HG03442 (cell line): ENCODE data around the gene ABCC8.

Source experiments
- ATAC-seq: cut with Tn5 transposase; IDR thresholded peaks from one replicate; pipeline ENCODE4 v1.9.1; 2021; ENCODE audit warnings: mild to moderate bottlenecking, moderate library complexity; ENCODE audit not compliant: unreplicated experiment

ABCC8 gene

DNA sequence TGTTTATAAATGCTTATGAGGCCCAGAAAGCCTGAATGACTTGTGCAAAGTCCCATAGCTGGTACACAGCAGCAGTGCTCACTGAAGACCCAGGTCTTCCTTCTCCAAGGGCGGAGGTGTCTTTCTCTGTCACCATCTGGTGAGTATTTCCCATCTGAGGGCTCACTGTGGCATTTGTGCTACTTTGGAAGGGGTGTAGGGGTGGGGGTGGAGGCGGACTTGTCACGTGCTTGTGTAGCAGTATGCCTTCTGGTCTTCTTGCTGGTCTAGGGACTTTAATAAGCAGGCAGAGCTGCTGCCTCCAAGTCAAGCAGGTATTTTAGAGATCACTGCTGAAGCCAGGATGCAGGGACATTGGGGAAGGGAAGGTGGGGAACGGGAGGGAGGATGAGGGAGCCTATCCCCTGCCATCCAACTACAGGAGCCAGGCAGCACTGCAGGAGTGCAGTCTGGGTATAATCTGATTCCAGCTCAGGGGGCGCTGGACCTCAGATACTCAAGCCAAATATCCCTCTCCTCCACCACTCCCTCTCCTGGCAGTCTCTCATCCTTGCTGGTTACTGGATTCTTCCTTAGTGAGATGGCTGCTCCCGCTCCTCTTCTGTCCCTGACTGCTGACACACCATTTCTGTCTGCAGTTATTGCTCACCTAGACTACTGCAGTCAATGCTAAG is 3.4 kb downstream of the ABCC8 start:
- no peak for ATAC-seq

DNA sequence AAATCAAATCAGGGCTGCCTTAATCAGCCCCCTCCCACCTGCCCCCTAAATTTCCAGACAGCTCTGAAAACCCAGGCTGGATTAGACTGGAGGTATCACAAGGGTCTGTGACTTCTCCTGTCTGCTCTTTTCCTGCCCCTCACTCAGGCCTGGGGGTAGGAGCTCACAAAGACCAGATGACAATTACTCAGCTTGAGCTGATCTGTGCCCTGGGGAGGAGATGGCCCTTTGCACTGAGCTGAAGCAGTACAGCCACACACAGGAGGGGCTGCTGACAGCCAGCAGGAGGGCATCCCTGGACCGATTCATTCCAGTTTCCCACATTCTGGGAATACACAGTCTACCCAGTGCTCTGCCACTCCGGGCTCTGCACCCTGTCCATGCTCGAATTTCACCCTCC is 4.2 kb downstream of the ABCC8 start:
- ATAC-seq: no peak

DNA sequence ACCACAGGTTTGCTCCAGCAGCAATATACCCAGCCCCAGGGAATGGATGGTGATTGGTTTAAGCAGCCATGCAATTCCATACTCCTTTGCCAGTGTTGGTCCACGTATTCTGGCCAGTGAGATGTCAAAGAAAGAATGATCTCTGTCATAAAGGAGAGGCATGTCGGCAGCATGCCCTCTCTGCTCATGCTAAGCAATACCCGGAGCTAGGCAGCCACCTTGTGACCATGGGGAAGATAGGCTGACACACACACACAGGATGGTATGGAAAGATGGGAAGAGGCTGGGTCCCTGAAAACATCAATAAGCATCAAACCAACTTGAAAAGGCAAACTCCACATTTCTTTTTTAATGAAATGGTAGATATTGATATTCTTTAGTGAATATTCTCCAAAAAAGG is 5.1 kb downstream of the ABCC8 start:
- ATAC-seq: no peak

DNA sequence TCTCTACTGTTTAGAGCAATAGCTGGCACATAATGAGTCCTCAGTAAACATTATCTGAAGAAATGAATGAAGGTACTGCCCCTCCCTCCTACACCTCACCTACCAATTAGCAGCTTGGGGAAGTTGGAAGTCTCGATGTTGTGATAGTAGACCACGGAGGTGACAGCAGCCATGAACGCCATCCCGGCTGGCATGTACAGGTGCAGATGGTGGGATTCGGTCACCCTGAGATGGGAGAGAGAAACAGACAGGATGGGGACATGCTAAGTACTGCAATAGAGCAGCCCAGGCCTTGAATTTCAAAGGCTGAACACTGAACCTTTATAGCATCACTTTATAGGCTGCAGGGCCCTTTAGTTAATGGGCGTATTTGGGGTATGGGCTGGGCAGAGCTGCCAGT is 6.6 kb downstream of the ABCC8 start:
- ATAC-seq: no peak

DNA sequence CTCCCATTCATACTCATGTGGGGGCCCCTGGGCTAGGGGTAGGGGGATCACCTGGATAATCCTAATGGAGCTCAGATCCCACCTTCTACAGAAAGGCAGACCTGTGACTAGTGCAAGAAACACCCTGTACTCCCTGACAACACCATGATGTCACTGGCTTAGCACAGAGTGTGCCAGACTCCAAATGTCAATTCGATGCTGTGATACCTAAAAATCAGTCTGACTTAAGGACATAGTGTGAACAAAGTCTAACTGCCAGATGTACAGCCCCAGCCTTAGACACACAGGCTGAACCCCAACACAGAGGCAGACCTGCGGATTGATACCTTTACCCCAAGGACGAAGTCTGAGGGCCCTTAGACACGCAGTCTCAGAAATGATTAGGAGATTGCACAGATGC is 8.5 kb downstream of the ABCC8 start:
- ATAC-seq: no peak

DNA sequence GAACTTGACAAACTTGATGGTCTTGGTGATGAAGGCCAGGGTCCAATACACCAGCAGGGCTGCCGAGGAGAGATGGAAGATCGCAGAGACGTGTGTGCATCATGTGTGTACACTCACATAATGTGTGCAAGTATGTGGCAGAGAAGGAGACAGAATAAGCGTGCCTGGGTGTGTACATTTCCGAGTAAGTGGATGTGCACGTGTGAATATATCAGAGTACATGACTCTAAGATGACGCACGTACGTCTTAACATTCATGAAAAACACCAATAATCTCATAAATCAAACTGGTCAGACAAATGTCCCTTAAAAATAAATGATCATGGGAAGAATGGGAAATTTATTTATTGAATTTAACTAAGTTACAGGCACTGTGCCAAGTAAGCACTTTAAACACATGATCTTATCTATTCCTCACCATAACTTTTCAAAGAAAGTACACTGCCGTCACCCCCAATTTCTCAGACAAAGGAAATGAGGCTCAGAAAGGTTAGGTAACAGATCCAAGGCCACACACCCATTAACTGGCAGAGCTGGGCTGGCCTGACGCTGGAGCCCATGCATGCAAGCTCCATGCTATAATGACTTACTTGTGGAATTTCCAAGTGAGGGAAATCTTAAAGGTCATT is 13.0 kb downstream of the ABCC8 start:
- ATAC-seq: no peak

DNA sequence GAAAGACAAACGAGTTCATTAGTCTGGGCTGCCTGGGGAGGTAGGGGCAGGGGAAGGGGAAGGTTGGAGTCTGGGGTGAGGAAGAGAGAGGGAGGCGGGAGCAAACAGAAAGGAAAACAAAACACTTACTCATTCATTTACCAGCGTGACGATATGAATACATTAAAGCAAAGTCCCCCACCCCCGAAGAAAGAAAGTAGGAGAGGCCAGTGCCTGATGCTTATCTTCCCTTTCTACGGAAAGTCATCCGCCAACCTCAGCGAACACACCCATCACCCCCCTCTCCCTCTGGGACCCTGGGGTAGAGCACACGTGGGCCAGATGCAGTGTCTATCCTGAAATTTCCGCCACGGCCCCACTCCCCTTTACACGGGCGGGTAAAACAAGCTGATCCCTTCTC is 13.7 kb downstream of the ABCC8 start:
- ATAC-seq: no peak

DNA sequence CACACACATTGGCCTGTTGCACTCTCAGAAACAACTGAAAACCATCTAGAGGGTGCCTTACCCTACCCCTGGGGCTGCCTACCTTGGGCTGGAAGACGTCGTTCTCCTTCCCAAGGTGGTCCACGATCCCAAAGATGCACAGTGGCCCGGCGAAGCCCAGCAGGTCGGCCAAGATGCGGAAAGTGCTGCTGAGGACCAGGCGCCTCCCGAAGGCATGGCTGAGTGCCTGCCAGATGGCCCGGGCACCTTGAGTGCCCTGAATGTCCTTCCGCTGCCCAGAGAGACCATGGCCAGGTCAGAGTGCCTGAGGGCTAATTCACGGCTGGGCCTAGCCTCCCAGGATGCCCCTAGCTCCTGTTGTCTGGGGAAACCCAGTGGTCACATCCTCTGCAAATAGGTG is 16.2 kb downstream of the ABCC8 start:
- no peak for ATAC-seq

DNA sequence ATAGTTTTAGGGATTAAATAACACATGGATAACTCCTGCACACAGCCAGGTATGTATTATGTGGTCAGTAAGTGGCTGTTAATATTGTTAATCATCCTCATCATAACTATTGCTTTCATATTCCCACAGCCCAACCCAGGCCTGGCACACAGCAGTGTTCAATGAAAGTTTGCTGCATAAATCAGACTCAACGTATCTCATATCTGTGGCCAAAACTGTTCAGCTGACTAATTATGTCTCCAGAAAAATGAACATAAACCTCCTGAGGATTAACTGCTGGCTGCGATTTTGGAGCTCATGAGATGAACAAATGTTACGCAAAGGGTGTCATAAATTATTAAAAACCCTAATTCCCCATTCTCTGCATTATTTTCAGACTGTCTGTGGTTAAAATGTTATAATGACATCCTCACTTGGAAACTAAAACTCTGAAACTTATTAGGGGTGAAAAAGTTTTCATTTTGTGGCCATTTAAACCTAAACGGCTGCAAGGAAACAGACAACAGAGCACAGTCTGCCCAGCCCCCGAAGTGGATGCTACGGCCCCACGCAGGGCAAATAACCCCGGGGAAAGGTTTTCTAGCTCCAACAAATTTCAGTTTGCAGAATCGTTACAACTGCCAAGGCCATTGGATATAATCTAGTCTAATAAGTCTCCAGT is 17.3 kb downstream of the ABCC8 start:
- ATAC-seq: no peak

DNA sequence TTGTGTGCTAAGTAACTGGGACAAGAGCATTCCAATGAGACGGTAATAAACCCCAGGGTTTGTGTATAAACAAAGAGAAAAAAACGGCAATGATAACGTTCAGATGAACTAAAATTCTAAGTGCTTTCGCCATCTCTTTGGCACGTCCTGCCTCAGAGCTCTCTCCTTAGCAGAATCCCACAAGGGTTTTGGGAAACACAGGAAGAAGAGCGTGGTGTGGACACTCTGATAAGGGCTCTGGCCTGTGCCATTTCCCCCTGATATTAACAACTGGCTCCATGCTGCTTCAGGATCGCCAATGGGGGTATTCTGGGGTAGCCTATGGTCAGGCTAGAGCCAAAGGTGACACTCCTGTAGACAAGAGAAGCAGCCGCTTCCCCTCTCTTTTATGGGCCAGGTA is 18.4 kb downstream of the ABCC8 start:
- ATAC-seq: no peak

DNA sequence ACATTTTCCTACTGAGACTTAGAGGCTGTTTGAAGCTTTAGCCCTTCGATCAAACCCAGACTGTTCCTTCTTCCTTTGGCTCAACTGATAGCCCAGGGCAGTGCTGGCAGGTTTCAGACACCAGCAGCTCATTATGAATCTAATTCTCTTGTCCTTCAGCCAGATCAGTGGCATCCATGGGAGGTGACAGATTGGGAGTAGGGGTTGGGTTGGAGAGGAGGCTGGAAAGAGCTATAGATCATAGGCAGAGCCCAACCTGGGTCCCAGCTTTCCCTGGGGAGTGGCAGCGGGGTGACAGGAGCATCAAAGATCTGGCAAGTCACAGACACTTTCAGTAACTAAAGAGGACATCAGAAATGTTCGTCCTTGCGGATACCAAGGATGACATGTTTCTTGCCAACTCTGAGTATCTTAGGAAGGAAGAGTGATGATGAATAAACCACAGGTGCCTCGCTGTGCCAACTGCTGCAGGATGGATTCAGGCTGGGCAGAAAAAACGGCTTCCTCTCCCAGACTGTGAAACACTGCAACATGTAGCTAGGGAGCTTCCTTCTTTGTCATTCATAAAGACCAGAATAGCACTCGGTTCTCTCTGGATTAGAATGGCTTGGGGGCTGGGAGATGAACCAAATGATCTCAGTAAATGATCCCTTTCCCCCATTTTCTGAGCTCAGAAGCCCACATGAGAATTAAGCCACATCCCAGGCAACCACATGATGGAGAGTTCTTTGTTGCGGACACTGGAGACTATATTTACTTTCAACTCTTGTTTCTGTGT is 19.1 kb downstream of the ABCC8 start:
- ATAC-seq: no peak

DNA sequence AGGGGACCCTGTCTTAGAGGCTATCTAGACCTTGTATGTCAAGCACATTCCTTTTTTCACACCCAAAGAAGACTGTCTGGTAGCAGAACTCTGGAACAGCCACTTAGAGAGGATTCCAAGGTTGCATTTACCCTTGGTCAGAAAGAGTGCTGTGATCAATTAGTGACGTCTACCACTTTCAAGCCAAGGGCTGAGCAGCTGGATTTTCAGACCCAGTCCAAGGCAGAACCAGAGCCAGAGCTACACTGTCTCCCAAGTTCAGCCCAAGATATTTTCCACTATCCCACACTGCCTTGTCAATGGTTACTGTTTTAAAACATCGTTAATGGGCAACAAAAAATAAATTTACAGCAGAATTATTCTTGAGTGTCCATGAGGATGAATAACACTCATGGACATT is 24.0 kb downstream of the ABCC8 start:
- ATAC-seq: no peak

DNA sequence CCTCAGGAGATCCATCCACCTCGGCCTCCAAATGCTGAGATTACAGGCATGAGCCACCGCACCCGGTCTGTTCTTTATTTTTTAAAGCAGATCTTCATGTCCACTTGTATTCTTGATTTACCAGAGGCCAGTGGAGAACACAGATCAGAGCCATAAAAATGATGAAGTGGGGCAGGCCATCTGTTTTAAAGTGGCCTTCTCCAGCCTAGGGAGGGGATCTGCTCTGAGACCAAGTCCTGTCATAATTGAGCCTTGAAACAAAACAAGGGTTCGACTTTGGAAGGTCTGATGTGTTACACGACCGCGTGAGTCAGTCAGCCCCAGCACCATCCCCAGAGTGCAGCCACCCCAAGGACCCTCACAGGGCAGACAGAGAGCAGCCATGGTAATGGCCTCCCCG is 27.5 kb downstream of the ABCC8 start:
- no peak for ATAC-seq

DNA sequence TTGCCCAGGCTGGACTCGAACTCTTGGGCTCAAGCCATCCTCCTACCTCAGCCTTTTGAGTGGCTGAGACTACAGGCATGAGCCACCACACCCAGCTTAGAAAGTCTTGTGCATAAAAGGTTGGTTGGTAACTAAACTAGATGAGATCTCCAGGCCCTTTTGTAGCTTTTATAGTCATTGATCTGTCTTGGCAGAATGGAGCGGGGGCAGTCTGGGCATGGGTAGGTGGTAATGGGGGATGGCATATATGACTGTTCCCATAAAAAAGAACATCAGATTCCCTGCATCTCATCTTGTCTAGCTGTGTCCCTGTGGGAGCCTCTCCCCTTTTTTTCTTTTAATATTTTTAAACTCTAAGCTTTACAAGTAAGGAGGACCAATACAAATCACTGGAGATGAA is 30.2 kb downstream of the ABCC8 start:
- no peak for ATAC-seq

DNA sequence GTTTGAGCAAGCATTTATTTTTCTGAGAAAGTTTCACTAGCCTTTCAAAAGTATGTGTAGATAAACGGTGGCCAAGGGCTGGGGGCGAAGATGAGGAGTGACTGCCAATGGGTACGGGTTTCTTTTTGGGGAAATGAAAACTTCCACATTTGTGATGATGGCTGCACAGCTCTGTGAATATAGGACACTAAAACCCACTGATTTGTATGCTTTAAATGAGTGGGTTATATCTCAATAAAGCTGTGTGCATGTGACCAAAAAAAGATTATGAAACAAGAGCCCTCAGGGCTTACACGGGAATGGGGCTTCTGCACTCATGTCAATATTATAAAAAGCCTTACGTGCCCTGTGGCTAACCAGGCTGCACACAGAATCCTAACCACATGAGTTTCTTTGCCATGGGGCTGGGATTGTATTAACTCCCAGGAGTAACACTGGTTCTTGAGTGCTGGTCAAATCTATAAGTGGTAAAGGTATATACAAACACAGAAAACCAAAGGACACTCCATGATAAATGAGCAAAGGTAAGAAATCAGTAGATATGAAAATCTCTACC is 31.3 kb downstream of the ABCC8 start:
- ATAC-seq: no peak

DNA sequence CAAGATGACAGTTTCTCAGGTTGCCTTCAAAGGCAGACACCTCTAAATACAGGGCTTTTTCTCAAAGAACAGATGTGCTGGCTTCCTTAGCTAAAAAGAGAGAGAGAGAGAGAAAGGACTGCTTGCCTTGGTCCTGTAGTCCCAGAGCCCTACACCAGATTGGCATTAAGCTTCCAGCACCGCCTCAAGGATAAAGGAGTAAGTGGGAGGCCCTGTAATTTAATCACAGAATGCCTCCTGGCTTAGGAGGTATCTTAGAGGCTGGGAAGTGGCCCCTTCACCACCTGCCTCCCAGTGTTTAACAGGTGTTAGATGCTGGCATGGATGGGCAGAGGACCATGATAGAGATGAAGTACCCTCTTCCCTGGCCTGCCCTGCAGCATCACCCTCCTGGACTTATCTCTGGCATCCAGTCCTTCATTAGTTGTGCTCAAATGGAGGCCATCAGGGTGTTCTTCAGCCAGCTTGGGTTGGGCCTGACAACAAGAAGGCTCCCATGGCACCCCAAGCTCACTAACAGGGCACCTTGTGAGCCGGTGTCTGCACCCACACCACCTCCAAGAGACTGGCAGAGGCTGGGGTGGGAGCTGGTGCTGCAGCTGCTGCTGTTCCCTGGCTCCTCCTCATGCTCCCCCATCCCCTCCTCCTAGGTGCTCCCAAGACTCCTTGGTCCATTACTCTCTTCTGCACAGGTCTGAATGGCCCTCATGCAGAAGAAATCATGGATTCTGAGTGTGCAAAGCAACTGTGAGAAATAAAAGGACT is 32.5 kb downstream of the ABCC8 start:
- no peak for ATAC-seq

DNA sequence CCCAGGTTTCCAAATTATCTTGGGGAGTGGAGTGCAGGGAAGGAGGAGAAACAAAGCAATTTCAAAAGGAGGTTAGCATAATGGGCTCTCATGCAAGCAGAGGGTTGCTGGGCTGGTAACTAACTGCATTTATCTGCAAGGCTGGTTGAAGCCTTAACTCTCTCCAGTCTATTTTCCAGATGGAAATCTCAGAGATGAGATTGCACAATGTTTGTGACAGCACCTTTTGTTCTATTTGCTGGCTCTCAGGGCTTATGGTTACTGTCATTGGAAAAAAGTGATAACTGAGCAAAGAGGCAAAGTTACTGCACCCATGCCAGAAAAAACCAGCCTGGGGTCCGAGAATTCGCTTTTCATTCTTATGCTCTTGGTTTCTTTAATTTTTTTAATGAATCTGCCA is 33.2 kb downstream of the ABCC8 start:
- ATAC-seq: no peak

DNA sequence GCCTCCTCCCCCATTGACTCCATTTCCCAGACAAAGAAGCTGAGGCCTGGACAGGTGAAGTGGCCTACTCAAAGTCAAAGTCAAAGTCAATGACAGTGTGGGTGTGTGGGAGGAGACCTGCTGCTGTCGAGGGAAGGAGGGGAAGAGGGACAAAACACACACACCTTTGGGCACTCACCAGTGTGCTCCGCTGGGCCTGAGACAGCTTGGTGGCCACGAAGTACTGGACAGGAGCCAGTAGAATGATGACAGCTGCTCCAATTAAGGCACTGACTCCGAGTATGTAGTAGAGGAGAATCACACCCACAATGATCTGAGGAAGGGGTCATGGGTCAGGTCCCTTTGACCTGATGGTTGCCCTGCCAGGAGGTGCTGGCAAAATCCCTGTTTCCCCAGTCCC is 33.6 kb downstream of the ABCC8 start:
- ATAC-seq: no peak

DNA sequence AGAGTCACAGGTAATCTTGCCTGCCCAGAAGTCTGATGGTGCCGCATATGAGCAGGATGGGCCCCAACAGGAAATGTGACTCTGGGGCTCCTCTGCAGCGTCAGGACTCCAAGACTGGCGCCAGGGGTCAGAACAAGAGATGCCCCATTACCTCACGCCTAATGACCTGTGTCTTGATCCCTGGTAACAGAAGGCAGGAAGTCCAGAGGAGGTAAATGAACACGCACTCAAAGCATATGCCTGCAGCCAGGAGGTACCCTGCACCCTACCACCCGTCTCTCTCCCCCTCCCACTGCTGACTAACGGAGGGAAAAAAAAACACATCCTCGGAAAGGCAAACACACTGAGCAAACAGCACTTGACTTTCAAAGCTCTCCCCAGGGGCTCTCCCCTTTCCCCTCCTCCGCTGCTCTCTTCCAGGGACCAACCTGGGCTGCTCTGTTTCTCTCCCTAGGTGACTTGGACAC is 37.3 kb downstream of the ABCC8 start:
- no peak for ATAC-seq

DNA sequence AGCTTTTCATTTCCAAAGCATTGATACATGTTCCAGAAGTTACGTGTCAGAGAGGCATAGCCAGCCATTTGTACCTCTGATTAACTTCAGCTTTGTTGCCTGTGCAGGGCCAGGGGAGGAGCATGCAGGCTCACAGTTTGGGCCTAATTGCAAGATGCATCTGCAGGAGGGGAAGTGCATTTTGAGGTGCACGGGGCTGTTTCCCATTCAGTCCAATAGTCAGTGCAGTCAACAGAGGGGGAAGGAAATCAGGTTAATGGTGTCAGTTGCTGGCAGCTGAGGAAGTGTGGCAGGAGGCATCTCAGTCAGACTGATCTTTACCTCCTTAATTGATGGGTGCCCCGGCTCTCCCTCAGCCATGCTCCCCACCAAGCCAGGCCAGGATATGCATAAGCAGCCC is 39.3 kb downstream of the ABCC8 start:
- no peak for ATAC-seq

DNA sequence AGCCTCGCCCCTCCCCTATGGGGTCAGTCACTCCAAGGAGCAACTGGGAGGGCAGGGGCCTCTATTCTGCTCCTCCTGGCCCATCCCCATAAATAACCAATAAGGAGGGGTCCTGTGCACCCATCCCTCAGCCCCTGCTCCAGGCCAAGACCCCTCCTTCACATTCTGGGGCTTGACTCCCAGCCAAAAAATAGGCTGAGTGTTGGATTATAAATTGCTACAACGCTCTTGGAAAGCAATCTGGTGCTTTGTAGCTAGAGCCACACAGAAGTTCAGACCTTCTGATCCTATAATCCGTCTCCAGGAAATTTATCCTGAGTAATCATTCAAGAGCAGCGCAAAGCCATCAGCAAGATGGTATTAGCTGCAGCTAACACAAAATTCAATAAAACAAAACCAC is 42.5 kb downstream of the ABCC8 start:
- ATAC-seq: no peak
